ENCODE data around the gene CBFA2T2. TPM values are rescaled to one million over a fixed set of nuclear protein-coding genes. Genes with fewer than 3 reads are reported as not detected.

CBFA2T2 gene
- total and polyA plus RNA-seq, 2 donors (not counting 1 experiment from before 2014, with no cell fraction given) = 26.9 to 30.0 TPM

DNA sequence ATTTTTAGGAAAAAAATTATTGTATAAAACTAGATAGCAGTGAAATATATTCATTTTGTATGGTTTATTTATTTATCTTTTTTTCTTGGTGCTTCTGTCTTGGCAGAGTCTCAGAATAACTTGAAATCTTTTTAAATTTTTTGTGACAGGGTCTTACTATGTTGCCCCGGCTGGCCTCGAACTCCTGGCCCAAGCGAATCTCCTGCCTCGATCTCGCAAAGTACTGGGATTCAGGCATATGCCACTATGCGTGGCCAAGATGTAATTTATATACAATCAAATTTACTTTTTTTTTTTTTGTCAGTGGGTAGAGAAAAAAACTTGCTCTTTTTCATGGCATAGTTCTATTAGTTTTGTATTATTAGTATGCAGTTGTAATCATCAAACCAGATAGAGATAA, 13.7 kb downstream of the CBFA2T2 start:
- H3K27me3 ChIP-seq (replicated peaks in 1 of 4; ENCODE audit: control extremely low read depth in 1 of 4, control insufficient read depth in 3 of 4, insufficient read depth in 4 of 4, low read length in 3 of 4) = no peaks in the 10 kb centered on the region
- TF ChIP-seq EZH2 (IDR thresholded peaks at IDR 0.05; ENCODE audit: borderline replicate concordance, insufficient read depth, low read depth, low read length, poor library complexity, severe bottlenecking) = no peak
- TF ChIP-seq, protein P1, sequence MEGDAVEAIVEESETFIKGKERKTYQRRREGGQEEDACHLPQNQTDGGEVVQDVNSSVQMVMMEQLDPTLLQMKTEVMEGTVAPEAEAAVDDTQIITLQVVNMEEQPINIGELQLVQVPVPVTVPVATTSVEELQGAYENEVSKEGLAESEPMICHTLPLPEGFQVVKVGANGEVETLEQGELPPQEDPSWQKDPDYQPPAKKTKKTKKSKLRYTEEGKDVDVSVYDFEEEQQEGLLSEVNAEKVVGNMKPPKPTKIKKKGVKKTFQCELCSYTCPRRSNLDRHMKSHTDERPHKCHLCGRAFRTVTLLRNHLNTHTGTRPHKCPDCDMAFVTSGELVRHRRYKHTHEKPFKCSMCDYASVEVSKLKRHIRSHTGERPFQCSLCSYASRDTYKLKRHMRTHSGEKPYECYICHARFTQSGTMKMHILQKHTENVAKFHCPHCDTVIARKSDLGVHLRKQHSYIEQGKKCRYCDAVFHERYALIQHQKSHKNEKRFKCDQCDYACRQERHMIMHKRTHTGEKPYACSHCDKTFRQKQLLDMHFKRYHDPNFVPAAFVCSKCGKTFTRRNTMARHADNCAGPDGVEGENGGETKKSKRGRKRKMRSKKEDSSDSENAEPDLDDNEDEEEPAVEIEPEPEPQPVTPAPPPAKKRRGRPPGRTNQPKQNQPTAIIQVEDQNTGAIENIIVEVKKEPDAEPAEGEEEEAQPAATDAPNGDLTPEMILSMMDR (IDR thresholded peaks at IDR 0.05) = no peak
- ChIA-PET CTCF (interaction anchor here (0.7 kb wide), 1 partner anchor 156 kb away, joined by 3 read pairs; no protein-coding TSS in a partner anchor), POLR2A (interaction anchor here (0.7 kb wide), 1 partner anchor 635 kb away, joined by 3 read pairs; no protein-coding TSS in a partner anchor)
- H3K9me3 Mint-ChIP-seq (ENCODE audit: insufficient read depth) = peaks cover 2% of the 10 kb centered on the region
- H4K20me1 ChIP-seq (ENCODE audit: control insufficient read depth, insufficient read depth, low read length, poor library complexity, severe bottlenecking) = peaks cover 24% of the 10 kb centered on the region
- H3K27me3 Mint-ChIP-seq = no peaks in the 10 kb centered on the region
- no peak overlapping the region for H3K4me3 ChIP-seq (ENCODE audit: control extremely low read depth in 1 of 5, extremely low read depth in 1 of 5, insufficient read depth in 1 of 5, low read depth in 2 of 5, low read length in 4 of 5)
- H3K27ac ChIP-seq (ENCODE audit: low read length in 2 of 2) = no peak overlapping the region
- no peak for DNase-seq
- no peak overlapping the region for H2AFZ ChIP-seq (ENCODE audit: insufficient read depth, low read depth, low read length, poor library complexity, severe bottlenecking)
- H3K4me1 ChIP-seq (ENCODE audit: control insufficient read depth in 2 of 2, insufficient read depth in 2 of 2, low read length in 2 of 2) = peaks cover 5 to 7% of the 10 kb centered on the region in 2 donors
- H3K79me2 ChIP-seq (ENCODE audit: control insufficient read depth, insufficient read depth, low read length) = peaks cover 95% of the 10 kb centered on the region
- 100% methylated on average over 2 of the region's 6 CpGs for WGBS (ENCODE audit: insufficient coverage)
- H3K4me1 Mint-ChIP-seq = peaks cover 40% of the 10 kb centered on the region
- intact Hi-C loops (cut with micrococcal nuclease) = no loop called here
- H3K9me3 ChIP-seq (ENCODE audit: control extremely low read depth in 1 of 3, control insufficient read depth in 2 of 3, insufficient read depth in 1 of 3, low read length in 2 of 3) = peaks cover 0 to 4% (median 0%) of the 10 kb centered on the region in 3 donors
- no peak overlapping the region for H3K4me2 ChIP-seq (replicated peaks; ENCODE audit: low read depth, low read length, poor library complexity, severe bottlenecking)
- no peak overlapping the region for H3K27ac Mint-ChIP-seq
- ATAC-seq (ENCODE audit: low read depth) = no peak
- H3K36me3 ChIP-seq (replicated peaks in 1 of 2; ENCODE audit: control extremely low read depth in 1 of 2, control insufficient read depth in 1 of 2, extremely low read depth in 1 of 2, insufficient read depth in 2 of 2, low read length in 1 of 2) = peaks cover 2 to 5% of the 10 kb centered on the region in 2 experiments
- no peak overlapping the region for H3K9ac ChIP-seq (ENCODE audit: low read length)
- H3K4me3 Mint-ChIP-seq = no peak overlapping the region

DNA sequence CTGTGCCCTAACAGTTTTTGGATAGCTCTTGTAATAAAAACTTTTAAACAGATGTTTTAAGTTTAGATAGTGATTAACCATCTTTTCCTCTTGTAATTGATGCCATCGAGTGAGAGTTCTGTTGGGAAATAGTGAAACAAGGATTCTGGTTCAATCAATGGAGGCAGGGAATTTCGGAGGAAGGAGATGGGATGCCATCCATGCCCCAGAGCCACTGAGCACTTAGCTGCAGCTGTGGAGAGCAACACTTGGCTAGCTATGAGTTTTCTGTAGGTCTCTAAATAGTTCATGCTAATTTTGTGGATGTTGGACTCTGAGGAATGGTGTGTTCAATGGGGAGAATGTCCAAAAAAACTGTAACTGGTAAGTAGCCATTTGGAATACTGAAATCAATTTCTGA, 16.7 kb downstream of the CBFA2T2 start:
- H3K9ac ChIP-seq (ENCODE audit: low read length) = no peak overlapping the region
- 100% methylated on average over 1 of the region's 2 CpGs for WGBS (ENCODE audit: insufficient coverage)
- peaks cover 86% of the 10 kb centered on the region for H3K79me2 ChIP-seq (ENCODE audit: control insufficient read depth, insufficient read depth, low read length)
- intact Hi-C loops (cut with micrococcal nuclease) = no loop called here
- H2AFZ ChIP-seq (ENCODE audit: insufficient read depth, low read depth, low read length, poor library complexity, severe bottlenecking) = no peak overlapping the region
- H3K4me3 ChIP-seq (ENCODE audit: control extremely low read depth in 1 of 5, extremely low read depth in 1 of 5, insufficient read depth in 1 of 5, low read depth in 2 of 5, low read length in 4 of 5) = no peak overlapping the region
- peaks cover 16% of the 10 kb centered on the region for H4K20me1 ChIP-seq (ENCODE audit: control insufficient read depth, insufficient read depth, low read length, poor library complexity, severe bottlenecking)
- ChIA-PET POLR2A (no interaction called here), CTCF (interaction anchor here (1.2 to 2.8 kb wide), 3 partner anchors 10 to 161 kb away, joined by 3 to 10 read pairs (median 3); partner anchors contain the start of gene CBFA2T2)
- ATAC-seq (ENCODE audit: low read depth) (no peak), DNase-seq (no peak)
- H3K27ac ChIP-seq (ENCODE audit: low read length in 2 of 2) = no peak overlapping the region
- no peak overlapping the region for H3K4me2 ChIP-seq (replicated peaks; ENCODE audit: low read depth, low read length, poor library complexity, severe bottlenecking)
- Mint-ChIP-seq H3K4me3 (no peak overlapping the region), H3K27me3 (no peaks in the 10 kb centered on the region), H3K27ac (no peak overlapping the region), H3K4me1 (peaks cover 27% of the 10 kb centered on the region), H3K9me3 (ENCODE audit: insufficient read depth) (peaks cover 2% of the 10 kb centered on the region)
- TF ChIP-seq, protein P1 (IDR thresholded peaks at IDR 0.05) = no peak
- TF ChIP-seq EZH2 (IDR thresholded peaks at IDR 0.05; ENCODE audit: borderline replicate concordance, insufficient read depth, low read depth, low read length, poor library complexity, severe bottlenecking) = no peak
- H3K27me3 ChIP-seq (replicated peaks in 1 of 4; ENCODE audit: control extremely low read depth in 1 of 4, control insufficient read depth in 3 of 4, insufficient read depth in 4 of 4, low read length in 3 of 4) = no peaks in the 10 kb centered on the region
- peaks cover 3 to 7% of the 10 kb centered on the region in 2 donors for H3K4me1 ChIP-seq (ENCODE audit: control insufficient read depth in 2 of 2, insufficient read depth in 2 of 2, low read length in 2 of 2)
- H3K36me3 ChIP-seq (replicated peaks in 1 of 2; ENCODE audit: control extremely low read depth in 1 of 2, control insufficient read depth in 1 of 2, extremely low read depth in 1 of 2, insufficient read depth in 2 of 2, low read length in 1 of 2) = peaks cover 2 to 5% of the 10 kb centered on the region in 2 experiments
- H3K9me3 ChIP-seq (ENCODE audit: control extremely low read depth in 1 of 3, control insufficient read depth in 2 of 3, insufficient read depth in 1 of 3, low read length in 2 of 3) = peaks cover 0 to 7% (median 0%) of the 10 kb centered on the region in 3 donors

Measured in B cell (primary cell).